Endothelial cell of coronary artery (primary cell): ENCODE measurements around the gene IGSF3. TPM values are rescaled to one million over a fixed set of nuclear protein-coding genes. Genes with fewer than 3 reads are reported as not detected.

ENCODE experiments used
- total RNA-seq: library from RNA; depleted of rRNA; stranded (reverse); fragments of >200 nt; gene quantifications from 2 replicates; pipeline ENCODE4 v1.2.3, GENCODE V29; 2014

The IGSF3 gene
- 0.36 and 0.47 TPM in 2 replicates for total RNA-seq

DNA sequence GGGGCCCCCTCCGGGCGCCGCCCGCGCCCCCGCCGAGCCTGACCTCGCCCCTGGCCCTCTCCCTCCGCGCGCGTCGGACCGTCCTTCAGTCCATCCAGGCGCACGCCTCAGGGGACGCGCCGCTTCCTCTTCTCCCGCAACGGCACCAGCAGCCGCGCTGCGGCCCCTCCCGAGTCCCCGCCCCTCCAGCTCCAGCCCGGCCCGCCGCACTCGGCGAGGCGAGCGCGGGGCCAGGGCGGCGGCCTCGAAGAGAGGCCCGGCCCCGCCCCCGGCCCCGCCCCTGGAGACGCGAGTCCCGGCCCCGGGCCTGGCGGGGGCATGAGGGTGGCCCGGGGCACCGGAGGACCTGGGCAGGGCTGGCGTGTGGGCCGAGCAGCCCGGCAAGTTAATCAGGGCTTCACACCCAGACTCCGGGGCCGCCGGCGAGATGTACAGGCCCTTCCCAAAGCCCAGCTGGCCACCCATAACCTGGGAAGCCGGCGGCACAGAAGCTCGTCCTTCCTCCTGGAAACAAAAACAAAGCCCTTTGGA lies at the start of gene IGSF3:
Gene IGSF3, minus strand, starts transcription at position 159 of the 531 bp plus-strand sequence. CDS start 1,407 bp downstream, outside the sequence.

GRCh38 chr1:116570358-116571214 lies 96.9 kb downstream of the IGSF3 start, which contains the start of gene CD58:
Gene CD58 (minus strand): TSS chr1:116571026. CDS start chr1:116570972, 54 bp downstream.

Other genes with a start within 250 kb of the IGSF3 start
- gene CD58, start 96.7 kb downstream of the IGSF3 start, total RNA-seq, result 13.3 and 19.6 TPM in 2 replicates
- not detected in 2 replicates for gene CD2, start 86.7 kb upstream of the IGSF3 start, total RNA-seq
- 50.4 and 72.5 TPM in 2 replicates for gene PTGFRN, start 242.2 kb upstream of the IGSF3 start, total RNA-seq